Neural progenitor cell (in vitro differentiated cells): Measurements from ENCODE around the gene CPNE2. TPM values are rescaled to one million over a fixed set of nuclear protein-coding genes. Genes with fewer than 3 reads are reported as not detected.

Source experiments
- DNase-seq: peaks from one replicate; pipeline ENCODE4 v3.0.0-alpha.2; 2016; ENCODE audit warnings: low spot score
- H2AFZ ChIP-seq: fragments of 200-600 bp; sonication (generic); replicated peaks from 2 replicates; pipeline ENCODE4 v1.6.1; 2016; ENCODE audit warnings: antibody characterized with exemption
- H3F3A ChIP-seq: fragments of 200-600 bp; sonication (generic); 2 replicates; pipeline ENCODE4 v1.6.1; 2016; ENCODE audit warnings: antibody characterized with exemption, low read depth
- H3K27ac ChIP-seq: fragments of 200-600 bp; sonication (generic); 2 replicates; pipeline ENCODE4 v1.5.1; 2016; ENCODE audit warnings: mild to moderate bottlenecking
- H3K27me3 ChIP-seq: fragments of 200-600 bp; sonication (generic); 2 replicates; pipeline ENCODE4 v1.6.1; 2016; ENCODE audit warnings: mild to moderate bottlenecking, moderate library complexity
- H3K36me3 ChIP-seq: fragments of 200-600 bp; sonication (generic); 2 replicates; pipeline ENCODE4 v1.5.1; 2016
- H3K4me1 ChIP-seq: fragments of 200-600 bp; sonication (generic); 2 replicates; pipeline ENCODE4 v1.6.1; 2016; ENCODE audit warnings: mixed run types
- H3K4me2 ChIP-seq: fragments of 200-600 bp; sonication (generic); 2 replicates; pipeline ENCODE4 v1.6.1; 2016
- H3K4me3 ChIP-seq: fragments of 200-600 bp; sonication (generic); 2 replicates; pipeline ENCODE4 v1.5.1; 2016
- H3K79me2 ChIP-seq: fragments of 200-600 bp; sonication (generic); 2 replicates; pipeline ENCODE4 v1.6.1; 2016; ENCODE audit warnings: low read depth
- H3K9ac ChIP-seq: fragments of 200-600 bp; sonication (generic); 2 replicates; pipeline ENCODE4 v1.6.1; 2016
- H3K9me3 ChIP-seq: fragments of 200-600 bp; sonication (generic); 2 replicates; pipeline ENCODE4 v1.5.1; 2016; ENCODE audit warnings: low read depth
- H4K20me1 ChIP-seq: fragments of 200-600 bp; sonication (generic); 2 replicates; pipeline ENCODE4 v1.6.1; 2016; ENCODE audit warnings: low read depth
- H3K27ac Mint-ChIP-seq: 3 replicates; pipeline ENCODE4 v1.8.0; 2021; ENCODE audit warnings: mixed read lengths
- H3K27me3 Mint-ChIP-seq: 2 replicates; pipeline ENCODE4 v1.8.0; 2022; ENCODE audit warnings: low read depth, mild to moderate bottlenecking, inconsistent platforms, moderate library complexity, mixed read lengths; ENCODE audit not compliant: insufficient read depth
- H3K36me3 Mint-ChIP-seq: 3 replicates; pipeline ENCODE4 v1.8.0; 2021; ENCODE audit warnings: mixed read lengths
- H3K4me1 Mint-ChIP-seq: 3 replicates; pipeline ENCODE4 v1.8.0; 2021; ENCODE audit warnings: mixed read lengths
- H3K4me3 Mint-ChIP-seq: 3 replicates; pipeline ENCODE4 v1.8.0; 2021; ENCODE audit warnings: mild to moderate bottlenecking, moderate library complexity, mixed read lengths
- H3K9me3 Mint-ChIP-seq: 3 replicates; pipeline ENCODE4 v1.8.0; 2020; ENCODE audit warnings: mixed read lengths
- CTCF ChIP-seq: fragments of 200-600 bp; sonication (generic); IDR thresholded peaks from 2 replicates; pipeline ENCODE4 v1.5.1; 2017; ENCODE audit warnings: antibody characterized with exemption, mild to moderate bottlenecking
- EZH2 ChIP-seq: fragments of 200-600 bp; sonication (generic); IDR thresholded peaks from 2 replicates; pipeline ENCODE4 v1.6.1; 2017; ENCODE audit warnings: antibody characterized with exemption, mild to moderate bottlenecking, moderate library complexity
- EZH2phosphoT487 ChIP-seq: fragments of 200-600 bp; sonication (generic); IDR thresholded peaks from 2 replicates; pipeline ENCODE4 v1.6.1; 2017; ENCODE audit warnings: antibody characterized with exemption
- total RNA-seq: library from RNA; depleted of rRNA; stranded (reverse); fragments of >200 nt; gene quantifications from 2 replicates; pipeline ENCODE4 v1.2.3, GENCODE V29; 2015; ENCODE audit warnings: low replicate concordance

CPNE2 gene
- total RNA-seq, 1 donor from 2014 or later = 19.8 TPM

GRCh38 chr16:57165938-57166337 lies 73.6 kb downstream of the CPNE2 start:
- H3K36me3 Mint-ChIP-seq = peaks cover 22% of the 10 kb centered on the region

DNA sequence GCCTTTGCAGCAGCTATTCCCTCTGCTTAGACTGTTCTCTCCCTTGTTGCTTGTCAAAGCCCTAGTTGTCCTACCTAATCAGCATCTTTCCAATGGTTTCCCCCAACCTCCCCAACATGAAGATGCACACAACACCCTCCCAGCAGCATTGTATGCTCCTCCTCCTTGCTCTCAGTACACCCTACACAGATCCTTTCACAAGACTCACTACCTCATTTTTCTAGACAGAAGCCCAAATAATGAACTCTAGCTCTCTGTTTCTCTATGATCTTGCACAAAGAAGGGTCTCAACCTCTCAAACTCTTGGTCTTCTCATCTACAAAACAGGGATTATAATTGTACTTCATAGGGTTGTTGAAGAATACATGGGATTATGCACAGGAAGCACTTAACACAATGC lies 74.1 kb downstream of the CPNE2 start:
- Histone ChIP-seq H4K20me1 (peaks cover 14% of the 10 kb centered on the region), H3K4me1 (peaks cover 14% of the 10 kb centered on the region), H3K27me3 (no peaks in the 10 kb centered on the region), H3K4me2 (no peak overlapping the region), H3K4me3 (no peak overlapping the region), H3K79me2 (no peaks in the 10 kb centered on the region), H2AFZ (no peak overlapping the region), H3K9me3 (no peaks in the 10 kb centered on the region), H3K9ac (no peak overlapping the region), H3F3A (peaks cover 19% of the 10 kb centered on the region), H3K27ac (no peak overlapping the region), H3K36me3 (peaks cover 20% of the 10 kb centered on the region)
- Mint-ChIP-seq H3K27ac (no peak overlapping the region), H3K4me1 (peaks cover 20% of the 10 kb centered on the region), H3K27me3 (no peaks in the 10 kb centered on the region), H3K36me3 (peaks cover 27% of the 10 kb centered on the region), H3K9me3 (no peaks in the 10 kb centered on the region), H3K4me3 (no peak overlapping the region)
- DNase-seq = no peak
- no peak for TF ChIP-seq EZH2phosphoT487
- TF ChIP-seq CTCF = no peak
- no peak for TF ChIP-seq EZH2

More at GRCh38 chr16:57165938-57166337, 73.6 kb downstream of the CPNE2 start:
- no peaks in the 10 kb centered on the region for H3K27me3 Mint-ChIP-seq
- Histone ChIP-seq H3K27me3 (no peaks in the 10 kb centered on the region), H3K27ac (no peak overlapping the region), H3K4me1 (peaks cover 14% of the 10 kb centered on the region), H3K4me3 (no peak overlapping the region), H3K4me2 (no peak overlapping the region), H3K9me3 (no peaks in the 10 kb centered on the region), H4K20me1 (peaks cover 14% of the 10 kb centered on the region), H3K79me2 (no peaks in the 10 kb centered on the region), H3K9ac (no peak overlapping the region), H3F3A (peaks cover 19% of the 10 kb centered on the region), H3K36me3 (peaks cover 20% of the 10 kb centered on the region), H2AFZ (no peak overlapping the region)
- TF ChIP-seq CTCF = no peak
- peaks cover 15% of the 10 kb centered on the region for H3K4me1 Mint-ChIP-seq
- H3K4me3 Mint-ChIP-seq = no peak overlapping the region
- no peak for DNase-seq
- H3K9me3 Mint-ChIP-seq = no peaks in the 10 kb centered on the region
- H3K27ac Mint-ChIP-seq = no peak overlapping the region

GRCh38 chr16:57166951-57167350 lies 74.6 kb downstream of the CPNE2 start:
- H2AFZ ChIP-seq = no peak overlapping the region
- no peak overlapping the region for H3K9ac ChIP-seq
- no peak overlapping the region for H3K27ac ChIP-seq
- peaks cover 14% of the 10 kb centered on the region for H4K20me1 ChIP-seq
- no peak overlapping the region for H3K27ac Mint-ChIP-seq
- H3K4me3 Mint-ChIP-seq = no peak overlapping the region
- H3K36me3 Mint-ChIP-seq = peaks cover 31% of the 10 kb centered on the region
- no peaks in the 10 kb centered on the region for H3K9me3 Mint-ChIP-seq
- H3K36me3 ChIP-seq = peaks cover 18% of the 10 kb centered on the region
- DNase-seq = no peak
- H3K4me2 ChIP-seq = no peak overlapping the region
- no peaks in the 10 kb centered on the region for H3K27me3 Mint-ChIP-seq
- H3K4me1 ChIP-seq = peaks cover 14% of the 10 kb centered on the region
- H3K79me2 ChIP-seq = no peaks in the 10 kb centered on the region
- no peak overlapping the region for H3K4me3 ChIP-seq
- no peak for TF ChIP-seq EZH2phosphoT487
- no peak for TF ChIP-seq EZH2
- TF ChIP-seq CTCF = no peak
- no peaks in the 10 kb centered on the region for H3K9me3 ChIP-seq
- peaks cover 19% of the 10 kb centered on the region for H3F3A ChIP-seq
- H3K27me3 ChIP-seq = no peaks in the 10 kb centered on the region
- peaks cover 22% of the 10 kb centered on the region for H3K4me1 Mint-ChIP-seq
